MM.1S (cell line): ENCODE results near the gene HIPK4.

Experiments
- EZH2 ChIP-seq: fragments of 300-600 bp; sonication (generic); optimal IDR thresholded peaks from 2 replicates; pipeline ENCODE3; 2017; ENCODE audit warnings: low read depth, mild to moderate bottlenecking, antibody characterized with exemption, low read length, mixed read lengths
- TF ChIP-seq, protein P1 (sequence below): fragments of 300-600 bp; sonication (generic); IDR thresholded peaks from 2 replicates; pipeline ENCODE4 v1.5.1; 2016; ENCODE audit warnings: antibody characterized with exemption, low read length, mixed read lengths

DNA sequence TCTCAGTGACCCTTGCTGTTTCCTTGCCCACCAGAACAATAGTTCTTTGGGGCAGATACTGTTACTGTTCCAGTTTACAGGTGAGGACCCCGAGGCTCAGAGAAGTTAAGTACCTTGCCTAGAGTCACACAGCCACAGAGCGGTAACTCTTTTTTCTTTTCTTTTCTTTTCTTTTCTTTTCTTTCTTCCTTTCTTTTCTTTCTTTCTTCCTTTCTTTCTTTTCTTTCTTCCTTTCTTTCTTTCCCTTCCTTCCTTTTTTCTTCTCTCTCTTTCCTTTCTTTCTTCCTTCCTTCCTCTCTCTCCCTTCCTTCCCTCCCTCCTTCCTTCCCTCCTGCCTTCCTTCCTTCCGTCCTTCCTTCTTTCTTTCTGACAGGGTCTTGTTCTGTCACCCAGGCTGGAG is 28.1 kb upstream of the HIPK4 start:
- TF ChIP-seq, protein P1, sequence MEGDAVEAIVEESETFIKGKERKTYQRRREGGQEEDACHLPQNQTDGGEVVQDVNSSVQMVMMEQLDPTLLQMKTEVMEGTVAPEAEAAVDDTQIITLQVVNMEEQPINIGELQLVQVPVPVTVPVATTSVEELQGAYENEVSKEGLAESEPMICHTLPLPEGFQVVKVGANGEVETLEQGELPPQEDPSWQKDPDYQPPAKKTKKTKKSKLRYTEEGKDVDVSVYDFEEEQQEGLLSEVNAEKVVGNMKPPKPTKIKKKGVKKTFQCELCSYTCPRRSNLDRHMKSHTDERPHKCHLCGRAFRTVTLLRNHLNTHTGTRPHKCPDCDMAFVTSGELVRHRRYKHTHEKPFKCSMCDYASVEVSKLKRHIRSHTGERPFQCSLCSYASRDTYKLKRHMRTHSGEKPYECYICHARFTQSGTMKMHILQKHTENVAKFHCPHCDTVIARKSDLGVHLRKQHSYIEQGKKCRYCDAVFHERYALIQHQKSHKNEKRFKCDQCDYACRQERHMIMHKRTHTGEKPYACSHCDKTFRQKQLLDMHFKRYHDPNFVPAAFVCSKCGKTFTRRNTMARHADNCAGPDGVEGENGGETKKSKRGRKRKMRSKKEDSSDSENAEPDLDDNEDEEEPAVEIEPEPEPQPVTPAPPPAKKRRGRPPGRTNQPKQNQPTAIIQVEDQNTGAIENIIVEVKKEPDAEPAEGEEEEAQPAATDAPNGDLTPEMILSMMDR = no peak
- no peak for TF ChIP-seq EZH2
